NCI-H748 treated with DMSO at 0.1 percent for 48 hours (cell line): ENCODE data around the gene TJP1.
"Not testable (repeated sequence)": the region's sequence is repeated elsewhere in the genome, so short reads cannot be mapped to it uniquely, and the experiment has no call there.

Experiments
- DNase-seq: peaks from one replicate; lab custom pipeline; 2025; lab: John Stamatoyannopoulos, UW

TJP1 gene

DNA sequence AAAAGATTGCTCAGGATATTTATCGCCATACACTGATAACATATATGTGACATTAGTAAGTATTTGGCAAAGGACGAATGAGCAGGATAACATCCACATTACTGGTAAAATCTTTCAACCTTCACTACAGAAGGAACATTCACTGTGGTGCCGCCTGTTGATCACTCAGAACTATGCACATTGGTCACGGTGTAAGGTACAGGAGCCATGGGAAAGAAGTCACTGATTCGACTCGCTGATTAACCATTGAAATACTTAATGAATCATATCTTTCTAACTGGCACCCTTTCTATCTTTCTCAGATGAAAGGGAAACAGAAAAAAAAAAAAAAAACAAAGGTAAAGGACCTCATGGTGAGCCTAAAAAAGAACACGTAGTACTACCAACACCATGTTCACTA lies 68.8 kb downstream of the TJP1 start:
- DNase-seq: no peak

- DNase-seq: no peak
Observed at GRCh38 chr15:29750754-29751153, 71.5 kb downstream of the TJP1 start.

GRCh38 chr15:29749365-29750086 lies 72.7 kb downstream of the TJP1 start:
- no peak for DNase-seq

DNA sequence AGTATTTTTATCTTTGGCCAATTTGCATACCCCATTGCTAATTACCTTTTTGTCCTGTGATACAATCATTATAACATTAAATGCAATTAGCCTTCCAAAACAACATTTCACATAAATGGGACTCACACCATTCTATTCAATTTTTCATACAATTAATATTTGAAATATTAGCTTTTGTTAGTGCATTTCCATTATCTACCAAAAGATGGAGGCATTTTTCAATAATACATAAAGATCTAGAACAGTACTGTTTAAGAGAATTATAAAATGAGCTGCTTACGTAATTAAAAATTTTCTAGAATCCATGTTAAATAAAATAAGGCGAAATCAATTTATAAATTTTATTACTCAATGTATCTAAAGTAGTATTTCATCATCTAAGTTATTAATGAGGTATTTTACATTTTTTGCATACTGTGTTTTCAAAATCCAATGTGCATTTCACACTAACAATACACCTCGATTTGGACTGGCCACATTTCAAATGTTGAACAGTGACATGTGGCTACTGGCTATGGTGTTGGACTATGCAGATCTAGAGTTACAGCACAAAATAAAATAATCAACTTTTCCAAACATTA lies 74.3 kb downstream of the TJP1 start:
- DNase-seq: no peak

GRCh38 chr15:29743475-29743874 lies 78.8 kb downstream of the TJP1 start:
- DNase-seq: no peak

GRCh38 chr15:29740692-29741311 lies 81.5 kb downstream of the TJP1 start:
- DNase-seq: no peak

DNA sequence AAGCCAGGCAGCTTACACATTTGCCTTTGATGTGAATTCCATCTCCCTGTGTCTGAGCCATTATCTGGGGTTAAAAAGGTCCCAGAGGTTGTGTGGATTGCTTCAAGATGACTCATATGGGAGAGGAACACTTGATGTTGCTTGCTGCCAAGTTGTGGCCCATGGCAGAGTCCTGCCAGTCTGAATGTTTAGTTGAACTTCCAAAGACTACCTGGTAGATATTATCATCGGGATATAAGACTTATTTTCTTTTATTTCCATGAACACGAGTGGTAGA lies 85.6 kb downstream of the TJP1 start:
- DNase-seq: no peak

DNA sequence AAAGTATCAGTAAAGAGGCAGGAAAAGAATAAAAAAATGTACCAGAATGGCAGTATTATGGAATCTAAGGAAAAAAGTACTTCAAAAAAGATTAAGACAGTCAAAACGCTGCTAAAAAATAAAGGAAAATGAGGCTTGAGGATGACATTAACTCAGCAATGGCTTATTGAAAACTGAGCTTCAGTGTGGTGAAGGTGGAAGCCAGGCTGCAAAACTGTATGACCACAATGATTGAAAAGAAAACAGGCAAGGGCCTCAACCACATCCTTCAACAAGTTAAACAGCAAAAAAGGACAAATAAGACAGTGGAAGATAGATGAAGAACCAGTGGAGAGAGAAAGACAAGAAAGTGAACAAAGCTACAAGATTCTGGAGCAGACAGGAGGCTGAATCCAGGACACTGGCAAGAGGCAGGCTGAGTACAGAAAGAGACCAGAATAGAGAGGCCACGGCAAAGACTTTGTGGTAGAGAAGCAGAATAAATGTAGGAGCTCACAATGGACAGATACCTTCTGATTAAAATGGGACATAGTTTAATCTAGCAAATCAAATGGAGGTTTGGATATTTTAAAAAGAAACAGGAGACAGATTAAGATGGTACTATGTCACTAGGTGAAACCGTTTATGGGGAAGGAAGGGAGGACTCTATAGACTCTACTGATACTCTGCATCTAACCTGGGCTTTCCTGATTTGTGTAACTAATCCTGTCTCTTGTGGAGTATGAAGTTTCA lies 86.1 kb downstream of the TJP1 start:
- no peak for DNase-seq

DNA sequence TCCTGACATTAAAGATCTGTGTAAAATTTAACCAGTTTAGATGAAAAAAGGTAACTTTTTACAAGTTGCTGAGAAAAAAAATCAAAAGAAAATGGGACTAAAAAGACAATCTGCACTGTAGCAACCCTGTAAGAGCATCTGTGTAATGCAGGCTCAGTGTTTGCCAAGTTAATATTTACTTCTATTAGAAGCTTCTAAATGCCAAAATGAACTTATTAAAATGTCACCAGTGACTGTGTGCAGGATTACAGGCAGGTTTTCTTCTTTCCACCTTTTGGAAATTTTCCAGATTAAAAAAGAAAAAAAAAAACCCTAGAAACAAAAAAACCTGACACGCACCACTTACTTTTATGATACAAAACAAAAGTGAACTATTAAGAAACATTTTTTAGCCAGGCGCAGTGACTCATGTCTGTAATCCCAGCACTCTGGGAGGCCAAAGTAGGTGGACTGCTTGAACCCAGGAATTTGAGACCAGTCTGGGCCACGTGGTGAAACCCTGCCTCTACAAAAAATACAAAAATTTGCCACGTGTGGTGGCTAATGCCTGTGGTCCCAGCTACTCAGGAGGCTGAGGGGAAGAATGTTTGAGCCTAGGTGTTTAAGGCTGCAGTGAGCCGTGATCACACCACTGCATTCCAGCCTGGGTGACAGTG lies 87.2 kb downstream of the TJP1 start:
- DNase-seq: no peak

DNA sequence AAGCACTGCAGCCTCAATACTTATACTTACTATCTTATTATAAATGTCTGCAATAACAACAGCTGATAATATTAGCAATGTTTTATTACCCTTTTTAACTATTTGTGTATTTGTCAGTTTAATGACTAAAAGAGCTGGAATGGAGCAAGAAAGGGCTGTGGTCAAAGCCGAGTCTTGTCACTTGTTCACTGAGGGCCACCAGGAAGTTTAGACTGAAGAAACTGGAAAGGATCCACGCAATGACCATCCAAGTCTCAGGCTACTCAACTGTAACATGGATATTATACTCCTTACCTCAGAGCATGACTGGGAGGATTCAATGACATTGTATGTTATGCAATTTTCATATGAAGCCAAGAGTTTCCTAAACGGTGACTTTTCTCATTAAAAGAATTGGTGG lies 90.4 kb downstream of the TJP1 start:
- DNase-seq: no peak

GRCh38 chr15:29730471-29730870 lies 91.8 kb downstream of the TJP1 start:
- DNase-seq: not testable (repeated sequence)

DNA sequence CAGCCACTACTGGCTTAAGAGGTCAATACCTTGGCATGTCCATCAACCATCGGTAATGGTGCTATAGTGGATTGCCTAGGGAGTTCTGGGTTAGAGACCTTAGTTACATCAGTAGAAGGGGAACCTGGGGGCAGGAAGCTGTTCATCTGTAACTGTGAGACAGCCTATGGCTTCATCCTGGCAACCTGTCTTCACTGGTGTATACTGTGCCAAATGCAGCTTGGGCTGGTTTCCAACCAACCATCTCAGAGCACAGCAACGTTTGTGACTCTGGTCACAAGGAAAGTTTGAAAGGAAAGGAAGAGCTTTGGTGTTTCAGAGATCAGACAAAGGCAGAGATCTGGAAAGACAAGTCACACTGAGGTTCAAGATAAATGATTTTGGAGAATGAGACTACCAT lies 93.8 kb downstream of the TJP1 start:
- DNase-seq: no peak

DNA sequence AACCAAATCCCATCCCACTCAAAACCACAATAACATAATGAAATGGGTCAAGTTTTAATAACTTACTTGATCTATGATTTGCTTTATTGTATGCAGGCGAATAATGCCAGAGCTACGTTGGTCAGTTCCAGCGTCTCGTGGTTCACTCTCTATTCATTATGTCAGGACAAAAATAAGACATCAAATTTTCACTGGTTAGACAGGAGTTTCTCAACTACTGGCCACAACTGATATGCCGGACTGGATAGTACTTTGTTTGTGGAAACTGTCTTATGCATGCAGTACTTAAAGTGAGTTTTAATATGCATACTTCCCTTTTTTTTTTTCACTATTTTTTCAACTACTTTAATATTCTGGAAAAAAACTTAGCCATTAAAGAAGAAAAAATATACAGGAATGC lies 94.4 kb downstream of the TJP1 start:
- no peak for DNase-seq

DNA sequence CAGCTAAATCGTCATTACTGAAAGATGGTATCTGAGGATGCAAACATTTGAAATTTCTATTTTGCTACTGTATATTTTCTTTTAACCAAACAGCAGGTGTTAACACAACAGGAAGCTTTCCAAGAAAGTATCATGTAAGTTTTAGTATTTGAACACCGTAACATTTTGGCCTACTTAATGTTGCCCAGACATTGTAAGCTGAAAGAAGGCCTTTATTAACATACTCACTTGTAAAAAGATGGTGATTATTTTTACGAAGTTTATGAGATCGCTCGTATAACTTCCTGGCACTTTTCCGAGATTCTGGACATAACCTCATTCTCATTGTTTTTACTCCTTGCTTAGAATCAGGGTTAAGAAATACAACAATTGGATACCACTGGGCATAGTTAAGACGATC lies 95.7 kb downstream of the TJP1 start:
- DNase-seq: no peak

DNA sequence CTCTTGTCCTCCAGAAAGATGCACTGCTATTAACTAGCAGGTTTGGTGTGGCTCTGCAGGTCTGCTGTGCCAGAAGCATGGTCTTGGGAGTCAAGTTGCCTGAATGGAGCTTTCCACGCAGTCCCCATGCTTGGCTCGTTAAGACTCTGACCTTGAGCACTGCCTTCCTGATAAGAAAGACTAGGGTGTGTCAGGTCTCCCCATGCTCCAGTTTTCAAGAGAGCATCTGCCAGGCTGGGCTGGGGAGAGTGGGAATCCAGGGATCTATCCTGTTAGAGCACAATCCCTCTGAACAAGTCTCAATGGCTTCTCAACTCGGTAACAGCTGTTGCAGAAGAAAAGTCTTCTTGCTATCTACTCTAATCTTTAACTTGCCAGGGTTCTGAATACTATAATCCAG lies 98.2 kb downstream of the TJP1 start:
- DNase-seq: no peak

DNA sequence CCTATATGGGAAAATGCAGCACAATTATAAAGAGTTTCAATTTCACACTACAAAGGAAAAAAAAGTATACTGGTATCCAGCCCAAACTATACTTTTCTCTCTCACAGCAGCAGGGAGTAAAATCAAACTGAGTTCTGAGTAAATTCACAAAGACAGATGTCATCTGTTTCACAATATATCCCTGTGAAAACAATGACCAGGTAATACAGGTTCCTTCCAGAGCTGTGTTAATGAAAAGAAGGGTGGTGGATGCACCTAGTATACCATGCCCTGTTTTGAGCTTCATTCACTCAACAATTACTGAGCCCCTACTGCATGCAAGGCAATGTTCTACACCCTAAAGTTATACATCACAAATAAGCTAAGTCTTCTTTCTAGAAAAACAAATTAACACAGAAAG lies 108.5 kb downstream of the TJP1 start:
- DNase-seq: no peak

DNA sequence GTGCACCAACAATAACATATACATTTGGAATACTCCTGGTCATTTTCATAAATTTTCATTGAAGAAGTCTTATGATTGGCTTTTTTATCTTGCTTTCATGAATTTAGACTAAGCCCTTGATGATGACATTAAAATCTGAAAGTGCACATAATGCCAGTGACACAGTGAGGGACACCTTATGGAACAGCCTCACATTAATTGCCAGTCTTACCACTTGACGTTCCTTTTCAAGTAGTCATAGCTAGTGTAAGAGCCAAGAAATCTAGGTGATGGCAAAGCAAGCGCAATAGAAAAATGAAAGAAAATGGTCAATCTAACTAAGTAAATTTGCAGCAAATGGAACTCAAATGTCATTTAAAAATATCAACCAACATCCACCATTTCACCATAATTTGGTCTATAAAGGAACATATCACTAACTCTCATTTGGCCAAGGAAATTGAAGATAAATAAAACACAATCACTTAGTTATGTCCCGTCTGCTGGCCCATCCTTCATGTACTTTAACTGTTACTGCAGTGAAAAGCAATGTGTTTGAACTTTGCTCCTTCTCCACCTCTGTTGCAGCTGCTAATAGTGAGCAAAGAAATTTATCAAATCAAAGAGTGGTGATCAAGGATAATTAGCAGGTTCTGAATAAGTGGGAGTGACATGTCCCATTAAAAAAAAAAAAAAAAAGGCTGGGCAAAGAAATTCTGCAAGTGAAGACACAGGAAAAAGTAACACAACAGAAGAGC lies 110.0 kb downstream of the TJP1 start:
- no peak for DNase-seq

DNA sequence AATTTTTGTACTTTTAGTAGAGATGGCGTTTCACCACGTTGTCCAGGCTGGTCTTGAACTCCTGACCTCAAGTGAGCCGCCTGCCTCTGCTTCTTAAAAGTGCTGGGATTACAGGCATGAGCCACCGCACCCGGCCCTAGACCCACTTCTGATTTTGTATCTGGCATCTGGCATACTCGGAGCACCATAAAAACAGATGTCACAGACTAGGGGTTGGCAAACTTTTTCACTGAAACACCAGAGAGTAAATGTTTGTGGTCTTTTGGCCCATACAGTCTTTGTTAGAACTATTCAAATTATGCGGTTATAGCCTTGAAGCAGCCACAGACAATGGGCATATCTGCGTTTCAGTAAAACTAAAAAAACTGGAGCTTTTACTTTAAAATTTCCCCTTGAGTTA lies 110.7 kb downstream of the TJP1 start:
- no peak for DNase-seq

GRCh38 chr15:29708519-29708918 lies 113.7 kb downstream of the TJP1 start:
- DNase-seq: no peak

GRCh38 chr15:29704950-29705597 lies 117.2 kb downstream of the TJP1 start:
- DNase-seq: no peak

GRCh38 chr15:29701151-29701550 lies 121.1 kb downstream of the TJP1 start:
- DNase-seq: no peak

DNA sequence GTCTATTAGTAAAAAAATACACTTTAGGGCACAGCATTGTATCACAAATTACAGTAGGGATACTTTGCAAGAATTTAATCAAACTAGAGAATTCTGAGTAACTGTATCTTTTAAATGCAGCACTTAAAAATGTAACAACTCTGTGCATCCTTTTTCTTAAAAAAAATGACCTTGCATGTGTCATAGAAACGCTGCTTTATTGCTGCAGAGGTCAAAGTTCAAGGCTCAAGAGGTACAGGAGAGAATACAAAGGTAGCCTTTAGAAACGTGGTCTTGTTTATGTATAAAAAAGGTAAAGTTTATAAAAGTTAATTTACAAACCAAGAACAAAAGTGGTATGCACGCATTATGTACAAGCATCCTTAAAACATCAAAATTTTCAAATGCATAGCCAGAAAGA lies 122.0 kb downstream of the TJP1 start:
- DNase-seq: no peak
